ENCODE data around the gene HAUS1. TPM values are rescaled to one million over a fixed set of nuclear protein-coding genes. Genes with fewer than 3 reads are reported as not detected.

HAUS1 gene
- total and polyA plus RNA-seq, 2 donors (not counting 3 experiments of a cell fraction or from before 2014, with no cell fraction given): 29.4 to 57.1 TPM

GRCh38 chr18:46161703-46162396 lies 57.7 kb downstream of the HAUS1 start:
- no TSS peak for BruUV-seq (replicated peaks)
- no peak overlapping the region for H2AFZ ChIP-seq (ENCODE audit: low read depth, low read length)
- intact Hi-C loops (cut with micrococcal nuclease): no loop called here
- no peak overlapping the region for H3K4me3 ChIP-seq (replicated peaks in 1 of 3; ENCODE audit: insufficient read depth in 1 of 3, low read depth in 1 of 3, low read length in 3 of 3)
- FAIRE-seq: no peak
- H3K27ac ChIP-seq (ENCODE audit: insufficient read depth, low read depth, low read length): no peak overlapping the region
- no peaks in the 10 kb centered on the region for H3K36me3 ChIP-seq (ENCODE audit: control insufficient read depth in 2 of 2, extremely low read depth in 1 of 2, insufficient read depth in 2 of 2, low read length in 2 of 2)
- no peaks in the 10 kb centered on the region for H3K79me2 ChIP-seq (ENCODE audit: control insufficient read depth, insufficient read depth, low read length)
- POLR2A ChIA-PET: no interaction called here
- dilution Hi-C loops (cut with MboI; ENCODE audit: extremely low pct_ligation_motif_present, low sequenced_read_pairs): no loop called here
- no peak for TF ChIP-seq POLR2A (IDR thresholded peaks at IDR 0.05; ENCODE audit: low read depth, low read length)
- TF ChIP-seq GATA2 (IDR thresholded peaks at IDR 0.05; ENCODE audit: insufficient read depth, insufficient read length, low read depth, low read length): no peak
- TF ChIP-seq FOS (IDR thresholded peaks at IDR 0.05; ENCODE audit: borderline replicate concordance, insufficient read depth, low read length): no peak
- TF ChIP-seq, protein P1, sequence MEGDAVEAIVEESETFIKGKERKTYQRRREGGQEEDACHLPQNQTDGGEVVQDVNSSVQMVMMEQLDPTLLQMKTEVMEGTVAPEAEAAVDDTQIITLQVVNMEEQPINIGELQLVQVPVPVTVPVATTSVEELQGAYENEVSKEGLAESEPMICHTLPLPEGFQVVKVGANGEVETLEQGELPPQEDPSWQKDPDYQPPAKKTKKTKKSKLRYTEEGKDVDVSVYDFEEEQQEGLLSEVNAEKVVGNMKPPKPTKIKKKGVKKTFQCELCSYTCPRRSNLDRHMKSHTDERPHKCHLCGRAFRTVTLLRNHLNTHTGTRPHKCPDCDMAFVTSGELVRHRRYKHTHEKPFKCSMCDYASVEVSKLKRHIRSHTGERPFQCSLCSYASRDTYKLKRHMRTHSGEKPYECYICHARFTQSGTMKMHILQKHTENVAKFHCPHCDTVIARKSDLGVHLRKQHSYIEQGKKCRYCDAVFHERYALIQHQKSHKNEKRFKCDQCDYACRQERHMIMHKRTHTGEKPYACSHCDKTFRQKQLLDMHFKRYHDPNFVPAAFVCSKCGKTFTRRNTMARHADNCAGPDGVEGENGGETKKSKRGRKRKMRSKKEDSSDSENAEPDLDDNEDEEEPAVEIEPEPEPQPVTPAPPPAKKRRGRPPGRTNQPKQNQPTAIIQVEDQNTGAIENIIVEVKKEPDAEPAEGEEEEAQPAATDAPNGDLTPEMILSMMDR (IDR thresholded peaks at IDR 0.05; ENCODE audit: extremely low read depth in 1 of 2, insufficient read depth in 1 of 2, low read depth in 1 of 2, low read length in 2 of 2): no peak
- TF ChIP-seq EZH2 (IDR thresholded peaks at IDR 0.05; ENCODE audit: borderline replicate concordance, low read depth, low read length, severe bottlenecking): no peak
- TF ChIP-seq POLR2AphosphoS5 (IDR thresholded peaks at IDR 0.05; ENCODE audit: insufficient read depth, low read depth, low read length): no peak
- no peak for TF ChIP-seq JUN (IDR thresholded peaks at IDR 0.05; ENCODE audit: borderline replicate concordance, insufficient read depth, insufficient read length, low read depth)
- TF ChIP-seq MYC (IDR thresholded peaks at IDR 0.05; ENCODE audit: low read depth, low read length): no peak
- no peak for TF ChIP-seq MAX (IDR thresholded peaks at IDR 0.05; ENCODE audit: insufficient read depth, insufficient read length)
- no peaks in the 10 kb centered on the region for H3K9me1 ChIP-seq (replicated peaks; ENCODE audit: control insufficient read depth, extremely low read depth, insufficient read depth, low read length)
- H3K4me1 ChIP-seq (ENCODE audit: control insufficient read depth, extremely low read depth, insufficient read depth, low read length): no peaks in the 10 kb centered on the region
- no peaks in the 10 kb centered on the region for H3K27me3 ChIP-seq (ENCODE audit: control insufficient read depth in 2 of 2, insufficient read depth in 2 of 2, low read length in 2 of 2)
- CTCF ChIA-PET: interaction anchor here (2.3 to 2.8 kb wide), 3 partner anchors 11 to 496 kb away, joined by 11 to 19 read pairs (median 16); a partner anchor contains a TSS
- no peaks in the 10 kb centered on the region for H3K9me3 ChIP-seq (replicated peaks; ENCODE audit: control insufficient read depth, insufficient read depth, low read length)
- DNase-seq (ENCODE audit: low read depth, low spot score): no peak
- H3K4me2 ChIP-seq (ENCODE audit: insufficient read depth, low read length): no peak overlapping the region
- no peaks in the 10 kb centered on the region for H4K20me1 ChIP-seq (replicated peaks; ENCODE audit: control insufficient read depth, extremely low read depth, insufficient read depth, low read length)
- no peak overlapping the region for H3K9ac ChIP-seq (replicated peaks; ENCODE audit: extremely low read depth, insufficient read depth, low read length)

Measured in endothelial cell of umbilical vein (primary cell).